ENCODE measurements around the gene AMZ1.
"Not testable (repeated sequence)": the region's sequence is repeated elsewhere in the genome, so short reads cannot be mapped to it uniquely, and the experiment has no call there.

AMZ1 gene

GRCh38 chr7:2720024-2720423 lies 32.0 kb downstream of the AMZ1 start:
- no peak overlapping the region for H2BK120ac ChIP-seq (ENCODE audit: low read depth, low read length)
- H3K27me3 ChIP-seq (ENCODE audit: insufficient read depth, low read length, poor library complexity): no peaks in the 10 kb centered on the region
- H3K36me3 ChIP-seq (ENCODE audit: control insufficient read depth, insufficient read depth, low read length): peaks cover 2% of the 10 kb centered on the region
- no CpG with 5 or more reads among the region's 16 CpGs for WGBS (ENCODE audit: extremely low coverage, insufficient coverage, low lambda C conversion rate)
- H3K18ac ChIP-seq (ENCODE audit: low read length): no peak overlapping the region
- H3K4me3 ChIP-seq (ENCODE audit: low read length): no peak overlapping the region
- H3K56ac ChIP-seq (ENCODE audit: low read length): no peak overlapping the region
- no peak overlapping the region for H3K4ac ChIP-seq (ENCODE audit: low read depth, low read length)
- no peak overlapping the region for H3K23ac ChIP-seq (ENCODE audit: low read length)
- no peak overlapping the region for H2BK15ac ChIP-seq (replicated peaks; ENCODE audit: low read depth)
- H3K9ac ChIP-seq (ENCODE audit: low read length): no peak overlapping the region
- no peaks in the 10 kb centered on the region for H3K4me1 ChIP-seq (ENCODE audit: control insufficient read depth, low read depth, low read length)
- DNase-seq: no peak
- H3K27ac ChIP-seq (ENCODE audit: low read depth, low read length): no peak overlapping the region
- H3K79me2 ChIP-seq (ENCODE audit: control insufficient read depth, insufficient read depth, low read length): no peaks in the 10 kb centered on the region
- H4K5ac ChIP-seq (ENCODE audit: low read length): no peak overlapping the region
- H3K79me1 ChIP-seq (ENCODE audit: low read length): no peaks in the 10 kb centered on the region
- no peak overlapping the region for H3K4me2 ChIP-seq (ENCODE audit: low read length)
- H2BK5ac ChIP-seq (ENCODE audit: low read length): no peak overlapping the region
- H4K8ac ChIP-seq (ENCODE audit: low read depth, low read length): no peak overlapping the region
- H2AK5ac ChIP-seq (ENCODE audit: low read length): no peak overlapping the region

DNA sequence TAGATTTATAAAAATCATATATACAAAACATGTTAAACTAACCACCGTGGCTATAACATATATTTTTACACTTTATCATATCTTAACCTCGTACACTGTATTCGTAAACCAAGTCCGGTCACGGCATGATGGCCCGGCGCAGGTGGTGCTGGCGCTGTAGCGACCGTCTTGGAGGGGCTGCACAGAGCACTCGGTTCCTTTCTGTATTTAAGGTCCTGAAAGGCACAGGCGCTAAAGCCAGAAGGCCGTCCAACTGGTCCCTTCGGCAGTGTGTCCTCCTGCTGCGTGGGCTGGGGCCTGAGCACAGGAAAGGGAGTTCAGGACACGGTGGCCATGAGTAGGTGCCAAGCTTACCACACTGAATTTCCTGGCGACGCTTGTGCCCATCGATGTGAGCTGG lies 33.8 kb downstream of the AMZ1 start:
- H3K79me1 ChIP-seq (ENCODE audit: low read length): peaks cover 2% of the 10 kb centered on the region
- H3K4me3 ChIP-seq (ENCODE audit: low read length): no peak overlapping the region

GRCh38 chr7:2722591-2722990 lies 34.6 kb downstream of the AMZ1 start:
- Histone ChIP-seq H4K8ac (ENCODE audit: low read depth, low read length) (no peak overlapping the region), H3K23ac (ENCODE audit: low read length) (no peak overlapping the region), H3K9ac (ENCODE audit: low read length) (no peak overlapping the region), H3K79me1 (ENCODE audit: low read length) (peaks cover 2% of the 10 kb centered on the region), H3K27ac (ENCODE audit: low read depth, low read length) (no peak overlapping the region), H3K4me2 (ENCODE audit: low read length) (no peak overlapping the region), H3K36me3 (ENCODE audit: control insufficient read depth, insufficient read depth, low read length) (peaks cover 4% of the 10 kb centered on the region), H2AK5ac (ENCODE audit: low read length) (no peak overlapping the region), H2BK15ac (replicated peaks; ENCODE audit: low read depth) (no peak overlapping the region), H4K5ac (ENCODE audit: low read length) (no peak overlapping the region), H3K4ac (ENCODE audit: low read depth, low read length) (no peak overlapping the region), H3K27me3 (ENCODE audit: insufficient read depth, low read length, poor library complexity) (no peaks in the 10 kb centered on the region), H2BK120ac (ENCODE audit: low read depth, low read length) (no peak overlapping the region), H2BK5ac (ENCODE audit: low read length) (no peak overlapping the region), H3K18ac (ENCODE audit: low read length) (no peak overlapping the region), H3K56ac (ENCODE audit: low read length) (no peak overlapping the region), H3K4me1 (ENCODE audit: control insufficient read depth, low read depth, low read length) (no peaks in the 10 kb centered on the region), H3K4me3 (ENCODE audit: low read length) (no peak overlapping the region), H3K79me2 (ENCODE audit: control insufficient read depth, insufficient read depth, low read length) (no peaks in the 10 kb centered on the region)
- DNase-seq: no peak
- no CpG with 5 or more reads among the region's 4 CpGs for WGBS (ENCODE audit: extremely low coverage, insufficient coverage, low lambda C conversion rate)

More for the DNA sequence above, 33.8 kb downstream of the AMZ1 start:
- peaks cover 4% of the 10 kb centered on the region for H3K36me3 ChIP-seq (ENCODE audit: control insufficient read depth, insufficient read depth, low read length)
- DNase-seq: no peak
- H3K4me2 ChIP-seq (ENCODE audit: low read length): no peak overlapping the region
- no peak overlapping the region for H3K9ac ChIP-seq (ENCODE audit: low read length)
- H3K56ac ChIP-seq (ENCODE audit: low read length): no peak overlapping the region
- H2AK5ac ChIP-seq (ENCODE audit: low read length): no peak overlapping the region
- no peak overlapping the region for H4K8ac ChIP-seq (ENCODE audit: low read depth, low read length)
- no peak overlapping the region for H2BK5ac ChIP-seq (ENCODE audit: low read length)
- H2BK15ac ChIP-seq (replicated peaks; ENCODE audit: low read depth): no peak overlapping the region
- WGBS (ENCODE audit: extremely low coverage, insufficient coverage, low lambda C conversion rate): 100% methylated on average over 3 of the region's 19 CpGs
- no peak overlapping the region for H3K27ac ChIP-seq (ENCODE audit: low read depth, low read length)
- H3K4ac ChIP-seq (ENCODE audit: low read depth, low read length): no peak overlapping the region
- no peaks in the 10 kb centered on the region for H3K27me3 ChIP-seq (ENCODE audit: insufficient read depth, low read length, poor library complexity)
- H3K4me1 ChIP-seq (ENCODE audit: control insufficient read depth, low read depth, low read length): no peaks in the 10 kb centered on the region
- H4K5ac ChIP-seq (ENCODE audit: low read length): no peak overlapping the region
- no peak overlapping the region for H3K18ac ChIP-seq (ENCODE audit: low read length)
- H3K79me2 ChIP-seq (ENCODE audit: control insufficient read depth, insufficient read depth, low read length): no peaks in the 10 kb centered on the region
- no peak overlapping the region for H2BK120ac ChIP-seq (ENCODE audit: low read depth, low read length)
- H3K23ac ChIP-seq (ENCODE audit: low read length): no peak overlapping the region

- Histone ChIP-seq H4K5ac (ENCODE audit: low read length) (no peak overlapping the region), H3K4me1 (ENCODE audit: control insufficient read depth, low read depth, low read length) (no peaks in the 10 kb centered on the region), H3K9ac (ENCODE audit: low read length) (no peak overlapping the region), H3K18ac (ENCODE audit: low read length) (no peak overlapping the region), H3K4me2 (ENCODE audit: low read length) (no peak overlapping the region), H2AK5ac (ENCODE audit: low read length) (no peak overlapping the region), H3K4me3 (ENCODE audit: low read length) (no peak overlapping the region), H4K8ac (ENCODE audit: low read depth, low read length) (no peak overlapping the region), H3K79me2 (ENCODE audit: control insufficient read depth, insufficient read depth, low read length) (no peaks in the 10 kb centered on the region), H3K4ac (ENCODE audit: low read depth, low read length) (no peak overlapping the region), H3K36me3 (ENCODE audit: control insufficient read depth, insufficient read depth, low read length) (peaks cover 2% of the 10 kb centered on the region), H3K27ac (ENCODE audit: low read depth, low read length) (no peak overlapping the region), H3K27me3 (ENCODE audit: insufficient read depth, low read length, poor library complexity) (no peaks in the 10 kb centered on the region), H3K79me1 (ENCODE audit: low read length) (peaks cover 2% of the 10 kb centered on the region), H2BK15ac (replicated peaks; ENCODE audit: low read depth) (no peak overlapping the region), H2BK5ac (ENCODE audit: low read length) (no peak overlapping the region), H2BK120ac (ENCODE audit: low read depth, low read length) (no peak overlapping the region), H3K23ac (ENCODE audit: low read length) (no peak overlapping the region), H3K56ac (ENCODE audit: low read length) (no peak overlapping the region)
- no CpG with 5 or more reads among the region's 23 CpGs for WGBS (ENCODE audit: extremely low coverage, insufficient coverage, low lambda C conversion rate)
- no peak for DNase-seq
Observed at GRCh38 chr7:2723138-2723850, 35.3 kb downstream of the AMZ1 start.

DNA sequence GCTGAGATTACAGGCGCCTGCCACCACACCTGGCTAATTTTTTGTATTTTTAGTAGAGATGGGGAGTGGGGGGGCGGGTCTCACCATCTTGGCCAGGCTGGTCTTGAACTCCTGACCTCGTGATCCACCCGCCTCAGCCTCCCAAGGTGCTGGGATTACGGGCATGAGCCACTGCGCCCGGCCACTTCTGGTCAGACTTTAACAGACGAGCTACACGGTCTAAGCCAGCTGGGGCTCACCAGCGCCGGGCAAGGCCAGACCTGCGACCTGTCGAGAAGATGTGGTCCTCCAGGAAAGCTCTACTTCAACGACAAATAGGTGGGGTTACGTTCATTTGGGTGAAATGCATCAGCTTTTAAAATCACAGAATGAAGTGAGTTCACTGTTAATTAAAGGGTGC lies 36.0 kb downstream of the AMZ1 start:
- H3K4me2 ChIP-seq (ENCODE audit: low read length); H3K27ac ChIP-seq (ENCODE audit: low read depth, low read length); H3K23ac ChIP-seq (ENCODE audit: low read length); H3K56ac ChIP-seq (ENCODE audit: low read length); H2BK5ac ChIP-seq (ENCODE audit: low read length); DNase-seq; H3K4ac ChIP-seq (ENCODE audit: low read depth, low read length); H2BK120ac ChIP-seq (ENCODE audit: low read depth, low read length); H4K8ac ChIP-seq (ENCODE audit: low read depth, low read length); H3K18ac ChIP-seq (ENCODE audit: low read length); H3K9ac ChIP-seq (ENCODE audit: low read length); H3K27me3 ChIP-seq (ENCODE audit: insufficient read depth, low read length, poor library complexity); H2BK15ac ChIP-seq (replicated peaks; ENCODE audit: low read depth); H2AK5ac ChIP-seq (ENCODE audit: low read length); H3K4me1 ChIP-seq (ENCODE audit: control insufficient read depth, low read depth, low read length); H3K4me3 ChIP-seq (ENCODE audit: low read length); H3K79me2 ChIP-seq (ENCODE audit: control insufficient read depth, insufficient read depth, low read length); H3K36me3 ChIP-seq (ENCODE audit: control insufficient read depth, insufficient read depth, low read length); H3K79me1 ChIP-seq (ENCODE audit: low read length); H4K5ac ChIP-seq (ENCODE audit: low read length): not testable (repeated sequence)
- no CpG with 5 or more reads among the region's 15 CpGs for WGBS (ENCODE audit: extremely low coverage, insufficient coverage, low lambda C conversion rate)
